GM12878 (cell line): ENCODE data around the gene DNMBP.
"Not testable (repeated sequence)": the region's sequence is repeated elsewhere in the genome, so short reads cannot be mapped to it uniquely, and the experiment has no call there.

ENCODE experiments used
- CHD4 ChIP-seq: fragments of 200-600 bp; sonication (generic); IDR thresholded peaks from 2 replicates; pipeline ENCODE4 v1.6.1; 2016; ENCODE audit warnings: mild to moderate bottlenecking
- HDGF ChIP-seq: fragments of 450-650 bp; IDR thresholded peaks from 2 replicates; pipeline ENCODE4 v1.6.1; 2016; ENCODE audit warnings: antibody characterized with exemption
- MAX ChIP-seq: IDR thresholded peaks from 2 replicates; pipeline ENCODE4 v1.6.1; 2012; ENCODE audit warnings: low read depth, low read length, improper control_type of control experiment
- POLR2AphosphoS2 ChIP-seq: IDR thresholded peaks from 2 replicates; pipeline ENCODE4 v1.6.1; 2011; ENCODE audit warnings: low read depth, mild to moderate bottlenecking, low read length, improper control_type of control experiment, moderate library complexity
- TF ChIP-seq, protein P1 (sequence below), 3 experiments: IDR thresholded peaks in 2 of 3; conservative IDR thresholded peaks in 1 of 3; 2 replicates each; pipeline ENCODE4 v1.5.1; 2011; ENCODE audit warnings: low read depth in 3 of 3, low read length in 3 of 3, mild to moderate bottlenecking in 3 of 3, control low read depth in 2 of 3, moderate library complexity in 2 of 3, inconsistent platforms in 1 of 3, mixed read lengths in 1 of 3; ENCODE audit not compliant: control insufficient read depth in 2 of 3, insufficient read depth in 1 of 3; ENCODE audit errors: extremely low read depth in 1 of 3

DNA sequence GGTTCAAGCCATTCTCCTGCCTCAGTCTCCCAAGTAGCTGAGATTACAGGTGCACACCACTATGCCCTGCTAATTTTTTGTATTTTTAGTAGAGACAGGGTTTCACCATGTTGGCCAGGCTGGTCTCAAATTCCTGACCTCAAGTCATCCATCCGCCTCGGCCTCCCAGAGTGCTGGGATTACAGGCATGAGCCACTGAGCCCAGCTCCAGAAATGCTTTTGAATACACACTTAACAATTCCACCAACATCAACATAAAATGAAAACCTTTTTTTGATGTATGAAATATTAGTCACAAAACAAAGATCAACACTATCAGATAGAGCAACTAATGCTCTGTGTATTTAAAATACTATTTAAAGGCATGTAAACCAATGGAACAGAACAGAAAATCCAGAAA is 63.7 kb downstream of the DNMBP start:
- TF ChIP-seq HDGF, CHD4, MAX, POLR2AphosphoS2: not testable (repeated sequence)
- TF ChIP-seq, protein P1, sequence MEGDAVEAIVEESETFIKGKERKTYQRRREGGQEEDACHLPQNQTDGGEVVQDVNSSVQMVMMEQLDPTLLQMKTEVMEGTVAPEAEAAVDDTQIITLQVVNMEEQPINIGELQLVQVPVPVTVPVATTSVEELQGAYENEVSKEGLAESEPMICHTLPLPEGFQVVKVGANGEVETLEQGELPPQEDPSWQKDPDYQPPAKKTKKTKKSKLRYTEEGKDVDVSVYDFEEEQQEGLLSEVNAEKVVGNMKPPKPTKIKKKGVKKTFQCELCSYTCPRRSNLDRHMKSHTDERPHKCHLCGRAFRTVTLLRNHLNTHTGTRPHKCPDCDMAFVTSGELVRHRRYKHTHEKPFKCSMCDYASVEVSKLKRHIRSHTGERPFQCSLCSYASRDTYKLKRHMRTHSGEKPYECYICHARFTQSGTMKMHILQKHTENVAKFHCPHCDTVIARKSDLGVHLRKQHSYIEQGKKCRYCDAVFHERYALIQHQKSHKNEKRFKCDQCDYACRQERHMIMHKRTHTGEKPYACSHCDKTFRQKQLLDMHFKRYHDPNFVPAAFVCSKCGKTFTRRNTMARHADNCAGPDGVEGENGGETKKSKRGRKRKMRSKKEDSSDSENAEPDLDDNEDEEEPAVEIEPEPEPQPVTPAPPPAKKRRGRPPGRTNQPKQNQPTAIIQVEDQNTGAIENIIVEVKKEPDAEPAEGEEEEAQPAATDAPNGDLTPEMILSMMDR (IDR thresholded peaks at IDR 0.05 in 2 of 3, conservative IDR thresholded peaks at IDR 0.05 in 1 of 3; ENCODE audit: control insufficient read depth in 2 of 3, extremely low read depth in 1 of 3, insufficient read depth in 1 of 3, low read depth in 3 of 3, low read length in 3 of 3), result not testable (repeated sequence)
